BJ (cell line): ENCODE measurements around the gene PSIP1. TPM values are rescaled to one million over a fixed set of nuclear protein-coding genes. Genes with fewer than 3 reads are reported as not detected.

Source experiments
- CTCF ChIA-PET: fragments of 350-600 bp; formaldehyde crosslinking; extraction: SDS; loops from one replicate; lab custom pipeline; 2021; ENCODE audit warnings: antibody characterized with exemption, inconsistent platforms; lab: Yijun Ruan, JAX
- POLR2A ChIA-PET: fragments of 300-600 bp; sonication (Branson Sonifier 250); formaldehyde crosslinking; extraction: SDS; loops from one replicate; lab custom pipeline; 2021; ENCODE audit warnings: antibody characterized with exemption; lab: Charles Lee
- DNase-seq: peaks from one replicate; pipeline ENCODE4 v3.0.0-alpha.2; 2011; ENCODE audit warnings: low read depth
- H3K27me3 ChIP-seq: 2 replicates; pipeline ENCODE4 v1.6.0; 2011; ENCODE audit warnings: low read length; ENCODE audit not compliant: control insufficient read depth, insufficient read depth
- H3K36me3 ChIP-seq: 2 replicates; pipeline ENCODE4 v1.5.1; 2011; ENCODE audit warnings: low read length; ENCODE audit not compliant: control insufficient read depth, insufficient read depth
- H3K4me3 ChIP-seq: 2 replicates; pipeline ENCODE4 v1.5.1; 2011; ENCODE audit warnings: low read depth, mild to moderate bottlenecking, control low read depth, low read length
- polyA plus RNA-seq: library from polyadenylated mRNA; depleted of rRNA; stranded (reverse); fragments of >200 nt; gene quantifications from 2 replicates; pipeline ENCODE4 v1.2.3, GENCODE V29; 2011
- TF ChIP-seq, protein P1 (sequence below): IDR thresholded peaks from 2 replicates; pipeline ENCODE4 v1.5.1; 2011; ENCODE audit warnings: low read depth, mild to moderate bottlenecking, control low read depth, inconsistent platforms, low read length, moderate library complexity; ENCODE audit not compliant: insufficient read depth

The PSIP1 gene
- polyA plus RNA-seq, 1 experiment = 10.2 TPM

DNA sequence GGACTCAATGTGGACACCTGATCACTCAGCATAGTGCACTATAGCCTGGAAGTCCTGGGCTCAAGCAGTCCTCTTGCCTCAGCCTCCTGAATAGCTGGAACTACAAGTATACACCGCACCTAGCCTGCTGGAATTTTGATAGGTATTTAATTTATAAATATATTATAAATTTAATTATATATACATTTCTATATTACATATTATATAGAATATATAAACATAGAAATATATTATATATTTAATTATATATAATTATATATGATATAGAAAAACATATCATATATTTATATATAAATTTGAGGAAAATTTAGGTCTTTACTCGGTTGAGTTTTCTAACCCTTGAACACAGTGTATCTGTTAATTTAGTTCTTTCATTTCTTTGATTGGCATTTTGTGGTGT lies 15.2 kb upstream of the PSIP1 start:
- Histone ChIP-seq H3K4me3 (no peak overlapping the region), H3K27me3 (no peaks in the 10 kb centered on the region), H3K36me3 (no peaks in the 10 kb centered on the region)
- ChIA-PET POLR2A (no interaction called here), CTCF (no interaction called here)
- no peak for DNase-seq
- TF ChIP-seq, protein P1, sequence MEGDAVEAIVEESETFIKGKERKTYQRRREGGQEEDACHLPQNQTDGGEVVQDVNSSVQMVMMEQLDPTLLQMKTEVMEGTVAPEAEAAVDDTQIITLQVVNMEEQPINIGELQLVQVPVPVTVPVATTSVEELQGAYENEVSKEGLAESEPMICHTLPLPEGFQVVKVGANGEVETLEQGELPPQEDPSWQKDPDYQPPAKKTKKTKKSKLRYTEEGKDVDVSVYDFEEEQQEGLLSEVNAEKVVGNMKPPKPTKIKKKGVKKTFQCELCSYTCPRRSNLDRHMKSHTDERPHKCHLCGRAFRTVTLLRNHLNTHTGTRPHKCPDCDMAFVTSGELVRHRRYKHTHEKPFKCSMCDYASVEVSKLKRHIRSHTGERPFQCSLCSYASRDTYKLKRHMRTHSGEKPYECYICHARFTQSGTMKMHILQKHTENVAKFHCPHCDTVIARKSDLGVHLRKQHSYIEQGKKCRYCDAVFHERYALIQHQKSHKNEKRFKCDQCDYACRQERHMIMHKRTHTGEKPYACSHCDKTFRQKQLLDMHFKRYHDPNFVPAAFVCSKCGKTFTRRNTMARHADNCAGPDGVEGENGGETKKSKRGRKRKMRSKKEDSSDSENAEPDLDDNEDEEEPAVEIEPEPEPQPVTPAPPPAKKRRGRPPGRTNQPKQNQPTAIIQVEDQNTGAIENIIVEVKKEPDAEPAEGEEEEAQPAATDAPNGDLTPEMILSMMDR = no peak

DNA sequence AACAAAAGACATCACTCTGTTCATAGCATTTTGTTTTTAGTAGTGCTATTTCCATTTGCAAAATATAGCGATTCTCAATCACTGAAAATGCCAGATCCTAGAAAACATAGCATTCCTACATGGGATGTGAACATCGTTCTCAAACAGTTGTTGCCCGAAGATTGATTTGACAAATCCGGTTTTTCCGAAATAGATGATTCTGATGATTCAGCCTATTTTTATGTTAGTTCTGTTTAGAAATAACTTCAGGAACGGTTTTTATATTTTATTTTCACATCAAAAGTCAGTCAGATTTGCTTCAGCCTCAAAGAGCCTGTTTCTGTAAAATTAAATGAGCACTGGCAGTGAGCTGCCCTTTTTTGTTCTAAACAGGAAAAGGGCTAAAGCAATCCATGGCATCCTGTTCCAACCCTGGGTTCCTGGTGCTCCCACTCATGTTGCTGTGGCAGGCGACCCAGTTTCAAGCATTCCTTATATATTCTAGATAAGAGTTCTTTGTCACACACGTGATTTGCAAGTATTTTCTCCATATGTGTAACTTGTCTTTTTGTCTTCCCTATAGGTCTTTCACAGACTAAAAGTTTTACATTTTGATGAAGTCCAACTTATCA lies 14.2 kb upstream of the PSIP1 start:
- Histone ChIP-seq H3K36me3 (no peaks in the 10 kb centered on the region), H3K4me3 (no peak overlapping the region), H3K27me3 (no peaks in the 10 kb centered on the region)
- TF ChIP-seq, protein P1 = no peak
- no peak for DNase-seq
- CTCF ChIA-PET = no interaction called here
- POLR2A ChIA-PET = no interaction called here

DNA sequence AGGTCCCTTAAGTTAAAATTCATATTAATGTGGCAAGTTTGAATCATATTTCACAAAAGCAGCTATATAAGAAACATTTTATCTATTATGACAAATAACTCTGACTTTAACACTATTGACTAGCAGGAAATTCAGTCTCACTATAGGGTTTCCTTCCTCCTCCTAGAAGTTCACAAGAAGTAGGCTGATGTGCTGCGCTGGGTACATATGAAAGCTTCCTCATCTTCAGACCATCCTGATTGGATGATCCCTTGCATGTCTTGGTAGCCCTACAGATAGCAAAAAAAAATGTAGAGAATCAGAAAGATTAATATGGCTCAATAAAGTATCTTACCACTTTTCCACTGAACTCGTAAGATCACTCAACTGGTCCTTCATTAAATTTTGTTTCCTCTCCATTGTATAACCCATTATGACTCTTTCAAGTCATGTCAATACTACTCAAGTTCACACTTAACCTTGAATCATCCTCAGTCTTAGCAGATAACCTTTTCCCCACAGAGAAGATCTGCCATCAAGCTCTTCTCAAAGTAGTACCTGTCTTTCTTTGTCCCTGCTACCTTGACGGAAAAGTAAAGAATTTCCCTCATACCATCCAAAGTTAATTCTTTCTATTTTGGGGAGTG lies 11.5 kb upstream of the PSIP1 start:
- ChIA-PET POLR2A (no interaction called here), CTCF (interaction anchor here (0.7 kb wide), 1 partner anchor 31 kb away, joined by 3 read pairs; the partner anchor contains the start of gene CCDC171)
- DNase-seq = no peak
- H3K36me3 ChIP-seq = no peaks in the 10 kb centered on the region
- TF ChIP-seq, protein P1 = no peak
- no peak overlapping the region for H3K4me3 ChIP-seq
- H3K27me3 ChIP-seq = no peaks in the 10 kb centered on the region

DNA sequence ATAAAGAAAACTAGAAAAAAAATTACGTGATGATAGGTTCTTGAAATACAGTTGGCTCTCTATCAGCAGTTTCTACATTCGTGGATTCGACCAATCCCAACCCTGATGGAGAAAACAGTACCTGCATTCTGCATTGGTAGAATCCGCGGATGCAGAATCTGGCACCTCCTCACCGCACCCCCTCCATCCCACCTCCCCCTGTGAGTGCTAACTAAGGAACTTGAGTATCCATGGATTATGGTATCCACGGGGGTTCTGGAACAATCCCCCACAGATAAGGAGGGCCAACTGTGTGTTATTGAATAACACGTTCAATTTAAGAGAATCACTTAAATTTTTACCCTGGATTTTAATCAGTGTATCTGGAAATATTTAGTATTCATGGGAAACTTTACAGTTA lies 10.5 kb upstream of the PSIP1 start:
- Histone ChIP-seq H3K36me3 (no peaks in the 10 kb centered on the region), H3K4me3 (no peak overlapping the region), H3K27me3 (no peaks in the 10 kb centered on the region)
- CTCF ChIA-PET = interaction anchor here (0.6 kb wide), 1 partner anchor 97 kb away, joined by 3 read pairs; no protein-coding TSS in a partner anchor
- POLR2A ChIA-PET = no interaction called here
- DNase-seq = no peak
- TF ChIP-seq, protein P1 = no peak

DNA sequence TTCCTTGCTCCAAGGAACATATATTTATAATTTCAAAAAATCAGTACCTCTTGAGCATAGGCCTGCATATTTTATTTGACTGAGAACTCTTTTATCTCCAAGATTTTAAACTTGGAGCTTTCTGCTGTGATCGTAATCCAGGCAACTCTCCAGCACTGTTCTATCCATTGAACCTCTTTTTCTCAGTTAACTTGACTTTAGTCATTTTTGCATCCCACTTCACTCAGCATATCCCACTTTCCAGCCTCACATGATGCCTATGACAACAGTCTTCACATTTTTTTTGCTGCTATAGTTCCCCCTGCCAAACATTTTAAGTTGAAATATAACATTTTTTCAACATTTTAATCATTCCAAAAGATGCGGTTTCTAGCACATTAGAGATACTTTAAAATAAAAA lies 9.1 kb upstream of the PSIP1 start:
- H3K27me3 ChIP-seq = no peaks in the 10 kb centered on the region
- TF ChIP-seq, protein P1 = no peak
- H3K36me3 ChIP-seq = no peaks in the 10 kb centered on the region
- DNase-seq = no peak
- CTCF ChIA-PET = no interaction called here
- no peak overlapping the region for H3K4me3 ChIP-seq
- POLR2A ChIA-PET = no interaction called here
